GM12878 (cell line): ENCODE measurements around the gene TMEM88. TPM values are rescaled to one million over a fixed set of nuclear protein-coding genes. Genes with fewer than 3 reads are reported as not detected.

Experiments
- ATF2 ChIP-seq: IDR thresholded peaks from 2 replicates; pipeline ENCODE4 v1.6.1; 2012; ENCODE audit warnings: low read length, inconsistent platforms
- CEBPZ ChIP-seq: fragments of 150-350 bp; IDR thresholded peaks from 2 replicates; pipeline ENCODE4 v1.6.1; 2016; ENCODE audit warnings: low read depth, low read length
- CUX1 ChIP-seq: IDR thresholded peaks from 2 replicates; pipeline ENCODE4 v1.6.1; 2012; ENCODE audit warnings: improper control_type of control experiment, low read depth, low read length; ENCODE audit not compliant: insufficient replicate concordance
- HCFC1 ChIP-seq: fragments of 150-350 bp; IDR thresholded peaks from 2 replicates; pipeline ENCODE4 v1.6.1; 2014; ENCODE audit warnings: low read length
- JUND ChIP-seq: IDR thresholded peaks from 2 replicates; pipeline ENCODE4 v1.6.1; 2012; ENCODE audit warnings: low read depth, mild to moderate bottlenecking, low read length, improper control_type of control experiment, moderate library complexity
- LARP7 ChIP-seq: fragments of 450-650 bp; IDR thresholded peaks from 2 replicates; pipeline ENCODE4 v1.6.1; 2017; ENCODE audit warnings: mild to moderate bottlenecking
- MEF2B ChIP-seq: fragments of 450-650 bp; IDR thresholded peaks from 2 replicates; pipeline ENCODE4 v1.6.1; 2018; ENCODE audit warnings: mild to moderate bottlenecking, moderate library complexity; ENCODE audit not compliant: partially characterized antibody, poor library complexity, severe bottlenecking
- MYB ChIP-seq: fragments of 150-350 bp; IDR thresholded peaks from 2 replicates; pipeline ENCODE4 v1.6.1; 2014; ENCODE audit warnings: mild to moderate bottlenecking, low read depth, low read length, borderline replicate concordance
- POLR2AphosphoS2 ChIP-seq: IDR thresholded peaks from 2 replicates; pipeline ENCODE4 v1.6.1; 2011; ENCODE audit warnings: low read depth, mild to moderate bottlenecking, low read length, improper control_type of control experiment, moderate library complexity
- RB1 ChIP-seq: fragments of 450-650 bp; formaldehyde crosslinking; IDR thresholded peaks from 2 replicates; pipeline ENCODE4 v1.6.1; 2017; ENCODE audit warnings: mild to moderate bottlenecking, borderline replicate concordance
- RFX5 ChIP-seq: IDR thresholded peaks from 2 replicates; pipeline ENCODE4 v1.6.1; 2011; ENCODE audit warnings: low read depth, low read length, improper control_type of control experiment
- SIN3A ChIP-seq: IDR thresholded peaks from 2 replicates; pipeline ENCODE4 v1.6.1; 2012; ENCODE audit warnings: low read depth, low read length, improper control_type of control experiment
- SMC3 ChIP-seq: IDR thresholded peaks from 2 replicates; pipeline ENCODE4 v1.6.1; 2011; ENCODE audit warnings: low read length, improper control_type of control experiment, borderline replicate concordance
- SREBF1 ChIP-seq: IDR thresholded peaks from 2 replicates; pipeline ENCODE4 v1.6.1; 2012; ENCODE audit warnings: mild to moderate bottlenecking, low read length
- STAT3 ChIP-seq: IDR thresholded peaks from 2 replicates; pipeline ENCODE4 v1.6.1; 2011; ENCODE audit warnings: low read depth, low read length, improper control_type of control experiment
- SUPT20H ChIP-seq: IDR thresholded peaks from 2 replicates; pipeline ENCODE4 v1.6.1; 2011; ENCODE audit warnings: low read depth, mild to moderate bottlenecking, low read length, moderate library complexity, borderline replicate concordance; ENCODE audit not compliant: control insufficient read depth
- TAF1 ChIP-seq: IDR thresholded peaks from 2 replicates; pipeline ENCODE4 v1.6.1; 2011; ENCODE audit warnings: mild to moderate bottlenecking, low read depth, low read length, borderline replicate concordance
- TCF12 ChIP-seq: IDR thresholded peaks from 2 replicates; pipeline ENCODE4 v1.6.1; 2011; ENCODE audit warnings: low read depth, mild to moderate bottlenecking, low read length
- YY1 ChIP-seq: IDR thresholded peaks from 2 replicates; pipeline ENCODE4 v1.6.1; 2011; ENCODE audit warnings: low read depth, mild to moderate bottlenecking, low read length
- polyA plus RNA-seq, 11 experiments: library from polyadenylated mRNA; depleted of rRNA in 4 of 11; unstranded in 6 of 11; stranded (reverse) in 5 of 11; fragments of >200 nt; fragmentation: Nextera tagmentation in 4 of 11; fragmentation: Illumina TruSeq in 1 of 11; extraction: Ambion mirVana in 4 of 11; extraction: Trizol in 1 of 11; gene quantifications; 1 replicate in 1 of 11; 2 replicates in 10 of 11; pipeline versions ENCODE4 v1.2.1 to v1.2.3, GENCODE V29; 2011 to 2016; ENCODE audit warnings: inconsistent platforms in 2 of 11, missing spikeins in 2 of 11, low read depth in 1 of 11
- total RNA-seq, 4 experiments: library from RNA; depleted of rRNA in 3 of 4; stranded (reverse); fragments of >200 nt in 3 of 4; fragmentation: Illumina TruSeq in 1 of 4; extraction: Trizol in 1 of 4; gene quantifications; 2 replicates each; pipeline versions ENCODE4 v1.2.1 to v1.2.3, GENCODE V29; 2013 to 2021
- TF ChIP-seq, protein P1 (sequence below): IDR thresholded peaks from 2 replicates; pipeline ENCODE4 v1.6.1; 2011; ENCODE audit warnings: low read depth, low read length, improper control_type of control experiment, borderline replicate concordance

TMEM88 gene
- total and polyA plus RNA-seq, 10 of the 15 experiments (the other 5 are each of a cell fraction or from before 2014, with no cell fraction given) = 0.21 to 2.2 (median 0.62) TPM; not detected in 5

DNA sequence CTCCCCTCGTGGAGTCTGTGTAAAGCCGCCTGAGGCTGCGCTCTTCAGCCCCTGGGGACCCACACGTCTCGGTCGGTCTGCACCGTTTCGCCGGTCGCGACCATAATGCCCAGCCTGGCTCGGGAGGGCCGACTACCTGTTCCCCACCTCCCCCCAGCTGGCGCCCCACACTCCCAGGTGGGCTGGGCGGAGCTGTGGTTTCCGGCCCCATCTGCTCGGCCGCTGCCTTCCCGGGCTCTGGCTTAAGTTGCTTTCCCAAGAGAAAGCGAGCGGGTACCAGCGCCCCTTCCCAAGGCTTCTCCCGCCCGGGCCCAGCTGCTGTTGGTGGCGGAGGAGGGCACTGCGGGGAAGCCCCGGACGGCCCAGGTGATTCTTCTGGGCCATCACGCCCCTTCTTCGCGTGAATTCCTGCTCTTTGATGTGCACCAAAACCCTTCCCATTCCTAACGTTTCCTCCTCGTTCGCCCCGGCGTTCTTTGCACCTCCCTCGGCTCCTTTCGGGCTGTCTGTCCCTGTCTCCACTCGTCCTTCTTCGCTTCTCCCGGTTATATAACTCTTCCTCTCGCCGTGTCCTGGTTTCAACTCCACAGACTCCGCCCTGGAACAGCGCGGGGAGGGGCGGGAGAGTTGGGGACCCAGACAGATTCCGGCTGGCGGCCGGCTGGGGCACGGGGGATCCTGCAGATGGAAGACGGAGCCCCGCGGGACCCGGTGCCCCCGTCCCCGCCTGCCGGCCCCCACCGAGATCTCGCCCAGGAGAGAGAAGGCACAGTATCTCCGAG lies 18.9 kb upstream of the TMEM88 start (continued):
- TF ChIP-seq JUND = no peak
- no peak for TF ChIP-seq SUPT20H
- no peak; the same call in 1 of the 2 replicates for TF ChIP-seq SIN3A
- no peak for TF ChIP-seq CUX1
- no peak for TF ChIP-seq SMC3
- TF ChIP-seq CEBPZ = no peak
- no peak for TF ChIP-seq STAT3
- TF ChIP-seq SREBF1 = no peak
- TF ChIP-seq RFX5 = no peak
- TF ChIP-seq ATF2 = no peak
- TF ChIP-seq RB1 = no peak
- TF ChIP-seq TCF12 = no peak
- TF ChIP-seq TAF1 = no peak
- TF ChIP-seq POLR2AphosphoS2 = no peak
- peak; percentile 89 for TF ChIP-seq MEF2B
- TF ChIP-seq, protein P1, sequence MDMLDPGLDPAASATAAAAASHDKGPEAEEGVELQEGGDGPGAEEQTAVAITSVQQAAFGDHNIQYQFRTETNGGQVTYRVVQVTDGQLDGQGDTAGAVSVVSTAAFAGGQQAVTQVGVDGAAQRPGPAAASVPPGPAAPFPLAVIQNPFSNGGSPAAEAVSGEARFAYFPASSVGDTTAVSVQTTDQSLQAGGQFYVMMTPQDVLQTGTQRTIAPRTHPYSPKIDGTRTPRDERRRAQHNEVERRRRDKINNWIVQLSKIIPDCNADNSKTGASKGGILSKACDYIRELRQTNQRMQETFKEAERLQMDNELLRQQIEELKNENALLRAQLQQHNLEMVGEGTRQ = no peak
- no peak for TF ChIP-seq MYB
- no peak for TF ChIP-seq YY1
- TF ChIP-seq HCFC1 = no peak
- TF ChIP-seq LARP7 = no peak
